Chondrocyte (in vitro differentiated cells): ENCODE results near the gene CSTPP1. TPM values are rescaled to one million over a fixed set of nuclear protein-coding genes. Genes with fewer than 3 reads are reported as not detected.

ENCODE experiments used
- DNase-seq: peaks from one replicate; pipeline ENCODE4 v3.0.0; 2021; ENCODE audit warnings: mixed read lengths, low spot score
- H3K27ac Mint-ChIP-seq: one replicate; pipeline ENCODE4 v1.8.0; 2021; ENCODE audit warnings: mild to moderate bottlenecking, moderate library complexity, mixed read lengths; ENCODE audit not compliant: unreplicated experiment
- H3K27me3 Mint-ChIP-seq: 2 replicates; pipeline ENCODE4 v1.8.0; 2021; ENCODE audit warnings: low read depth, mixed read lengths
- H3K36me3 Mint-ChIP-seq: 2 replicates; pipeline ENCODE4 v1.8.0; 2021; ENCODE audit warnings: low read depth, mixed read lengths
- H3K4me1 Mint-ChIP-seq: 2 replicates; pipeline ENCODE4 v1.8.0; 2021; ENCODE audit warnings: low read depth, mild to moderate bottlenecking, mixed read lengths
- H3K4me3 Mint-ChIP-seq: one replicate; pipeline ENCODE4 v1.8.0; 2021; ENCODE audit warnings: mild to moderate bottlenecking, moderate library complexity, mixed read lengths; ENCODE audit not compliant: unreplicated experiment
- H3K9me3 Mint-ChIP-seq: 2 replicates; pipeline ENCODE4 v1.8.0; 2021; ENCODE audit warnings: low read depth, mixed read lengths
- total RNA-seq: library from RNA; stranded (reverse); gene quantifications from 3 replicates; pipeline ENCODE4 v1.2.1, GENCODE V29; 2021
- TF ChIP-seq, protein P1 (sequence below): fragments of 200-600 bp; sonication (generic); IDR thresholded peaks from 2 replicates; pipeline ENCODE4 v1.5.0; 2021; ENCODE audit warnings: antibody characterized with exemption, mild to moderate bottlenecking, moderate library complexity

Gene CSTPP1
- total RNA-seq, 1 donor from 2014 or later, result 19.6 TPM

DNA sequence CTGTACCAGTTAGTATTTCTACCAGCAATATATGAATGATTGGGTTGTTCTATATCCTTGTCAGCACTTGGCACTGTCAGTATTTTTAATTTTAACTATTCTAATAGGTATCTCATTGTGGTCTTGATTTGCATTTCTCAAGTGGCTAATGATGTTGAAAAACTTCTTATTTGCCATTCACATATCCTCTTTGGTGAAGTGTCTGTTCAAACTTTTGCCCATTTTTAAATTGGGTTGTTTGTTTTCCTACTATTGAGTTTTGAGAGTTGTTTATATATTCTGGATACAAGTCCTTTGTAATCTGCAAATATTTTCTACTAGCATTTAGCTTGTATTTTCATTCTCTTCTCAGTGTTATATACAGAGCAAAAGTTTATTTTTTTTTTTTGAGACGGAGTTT, 82.1 kb downstream of the CSTPP1 start:
- DNase-seq, result no peak
- Mint-ChIP-seq H3K27ac (peak overlapping the region; percentile 69), H3K4me3 (no peak overlapping the region), H3K36me3 (peaks cover 2% of the 10 kb centered on the region), H3K9me3 (no peaks in the 10 kb centered on the region), H3K27me3 (no peaks in the 10 kb centered on the region), H3K4me1 (peaks cover 2% of the 10 kb centered on the region)
- TF ChIP-seq, protein P1, sequence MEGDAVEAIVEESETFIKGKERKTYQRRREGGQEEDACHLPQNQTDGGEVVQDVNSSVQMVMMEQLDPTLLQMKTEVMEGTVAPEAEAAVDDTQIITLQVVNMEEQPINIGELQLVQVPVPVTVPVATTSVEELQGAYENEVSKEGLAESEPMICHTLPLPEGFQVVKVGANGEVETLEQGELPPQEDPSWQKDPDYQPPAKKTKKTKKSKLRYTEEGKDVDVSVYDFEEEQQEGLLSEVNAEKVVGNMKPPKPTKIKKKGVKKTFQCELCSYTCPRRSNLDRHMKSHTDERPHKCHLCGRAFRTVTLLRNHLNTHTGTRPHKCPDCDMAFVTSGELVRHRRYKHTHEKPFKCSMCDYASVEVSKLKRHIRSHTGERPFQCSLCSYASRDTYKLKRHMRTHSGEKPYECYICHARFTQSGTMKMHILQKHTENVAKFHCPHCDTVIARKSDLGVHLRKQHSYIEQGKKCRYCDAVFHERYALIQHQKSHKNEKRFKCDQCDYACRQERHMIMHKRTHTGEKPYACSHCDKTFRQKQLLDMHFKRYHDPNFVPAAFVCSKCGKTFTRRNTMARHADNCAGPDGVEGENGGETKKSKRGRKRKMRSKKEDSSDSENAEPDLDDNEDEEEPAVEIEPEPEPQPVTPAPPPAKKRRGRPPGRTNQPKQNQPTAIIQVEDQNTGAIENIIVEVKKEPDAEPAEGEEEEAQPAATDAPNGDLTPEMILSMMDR, result no peak

DNA sequence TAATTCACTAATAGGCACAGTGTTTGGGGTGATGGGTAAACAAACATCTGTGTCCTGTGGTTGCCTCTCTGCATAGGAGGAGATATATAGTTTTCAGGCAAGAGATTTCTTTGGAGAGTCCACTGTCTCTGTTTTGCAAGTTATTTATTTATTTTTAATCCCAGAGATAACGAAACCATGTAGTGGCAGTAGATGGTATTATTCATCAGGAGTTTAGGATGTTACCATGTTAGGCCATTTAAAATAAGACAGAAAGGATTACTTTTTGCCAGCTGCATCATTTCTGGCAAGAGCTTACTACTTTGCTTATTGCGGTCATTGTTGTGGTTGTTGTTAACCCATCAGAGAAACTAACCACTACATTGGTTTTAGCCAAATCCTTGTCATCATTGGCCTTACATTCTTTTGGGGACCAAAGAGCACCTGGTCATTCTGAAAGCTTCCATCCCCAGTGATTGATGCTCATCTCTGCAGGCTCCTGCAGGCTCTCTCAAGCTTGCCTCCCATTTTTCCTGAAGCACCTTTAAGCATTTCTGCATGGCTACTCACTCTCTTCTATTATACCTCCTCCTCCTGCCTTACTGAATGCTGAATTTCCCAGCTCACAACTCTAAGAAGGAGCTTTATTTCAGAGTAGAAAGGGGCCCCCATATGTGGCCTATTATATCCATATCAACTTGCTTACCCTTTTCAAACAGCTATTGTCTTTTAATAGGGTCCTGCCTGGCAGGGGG, 84.4 kb downstream of the CSTPP1 start:
- Mint-ChIP-seq H3K36me3 (peaks cover 2% of the 10 kb centered on the region), H3K27ac (no peak overlapping the region)

DNA sequence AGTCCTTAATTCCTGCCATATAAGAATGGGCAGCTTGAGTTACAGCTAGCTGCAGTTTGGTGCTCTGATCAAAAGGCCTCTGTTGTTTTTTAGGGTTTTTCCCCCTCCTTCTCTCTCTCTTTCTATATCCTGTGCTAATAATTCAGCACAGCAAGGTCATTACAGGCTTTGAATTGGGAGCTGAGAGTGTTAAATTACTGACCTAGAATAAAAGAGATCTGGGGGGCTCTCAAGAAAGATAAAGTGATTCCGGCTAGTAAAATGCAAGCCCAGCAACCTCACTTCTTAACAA, 84.9 kb downstream of the CSTPP1 start:
- Mint-ChIP-seq H3K27me3 (no peaks in the 10 kb centered on the region), H3K4me1 (peaks cover 2% of the 10 kb centered on the region), H3K27ac (no peak overlapping the region), H3K9me3 (no peaks in the 10 kb centered on the region), H3K4me3 (no peak overlapping the region), H3K36me3 (peaks cover 2% of the 10 kb centered on the region)
- TF ChIP-seq, protein P1, result no peak
- no peak for DNase-seq

More for the DNA sequence above, 84.4 kb downstream of the CSTPP1 start:
- no peaks in the 10 kb centered on the region for H3K9me3 Mint-ChIP-seq
- DNase-seq, result no peak
- TF ChIP-seq, protein P1, result no peak
- no peak overlapping the region for H3K4me3 Mint-ChIP-seq
- H3K27me3 Mint-ChIP-seq, result no peaks in the 10 kb centered on the region
- H3K4me1 Mint-ChIP-seq, result peaks cover 2% of the 10 kb centered on the region

DNA sequence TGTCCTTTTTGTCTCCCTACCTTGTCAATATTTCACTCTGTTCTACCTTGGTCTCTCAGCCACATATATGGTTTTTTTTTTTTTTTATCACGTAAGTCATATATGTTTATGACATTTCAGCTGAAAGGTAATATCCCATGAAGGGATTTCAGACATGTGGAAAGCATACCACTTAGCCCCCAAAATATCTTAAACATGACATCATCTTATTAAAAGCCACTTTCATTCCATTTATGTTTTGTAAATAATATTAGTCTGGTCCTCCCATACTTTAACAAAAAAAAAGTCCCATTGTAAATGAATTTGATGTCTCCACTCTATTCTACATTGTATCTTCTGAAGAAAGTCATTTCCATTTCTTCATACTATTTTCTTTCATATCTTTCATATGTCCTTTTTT, 85.4 kb downstream of the CSTPP1 start:
- Mint-ChIP-seq H3K4me3 (no peak overlapping the region), H3K9me3 (no peaks in the 10 kb centered on the region), H3K27ac (no peak overlapping the region), H3K4me1 (peaks cover 2% of the 10 kb centered on the region), H3K27me3 (no peaks in the 10 kb centered on the region), H3K36me3 (peaks cover 2% of the 10 kb centered on the region)
- no peak for DNase-seq
- TF ChIP-seq, protein P1, result no peak

DNA sequence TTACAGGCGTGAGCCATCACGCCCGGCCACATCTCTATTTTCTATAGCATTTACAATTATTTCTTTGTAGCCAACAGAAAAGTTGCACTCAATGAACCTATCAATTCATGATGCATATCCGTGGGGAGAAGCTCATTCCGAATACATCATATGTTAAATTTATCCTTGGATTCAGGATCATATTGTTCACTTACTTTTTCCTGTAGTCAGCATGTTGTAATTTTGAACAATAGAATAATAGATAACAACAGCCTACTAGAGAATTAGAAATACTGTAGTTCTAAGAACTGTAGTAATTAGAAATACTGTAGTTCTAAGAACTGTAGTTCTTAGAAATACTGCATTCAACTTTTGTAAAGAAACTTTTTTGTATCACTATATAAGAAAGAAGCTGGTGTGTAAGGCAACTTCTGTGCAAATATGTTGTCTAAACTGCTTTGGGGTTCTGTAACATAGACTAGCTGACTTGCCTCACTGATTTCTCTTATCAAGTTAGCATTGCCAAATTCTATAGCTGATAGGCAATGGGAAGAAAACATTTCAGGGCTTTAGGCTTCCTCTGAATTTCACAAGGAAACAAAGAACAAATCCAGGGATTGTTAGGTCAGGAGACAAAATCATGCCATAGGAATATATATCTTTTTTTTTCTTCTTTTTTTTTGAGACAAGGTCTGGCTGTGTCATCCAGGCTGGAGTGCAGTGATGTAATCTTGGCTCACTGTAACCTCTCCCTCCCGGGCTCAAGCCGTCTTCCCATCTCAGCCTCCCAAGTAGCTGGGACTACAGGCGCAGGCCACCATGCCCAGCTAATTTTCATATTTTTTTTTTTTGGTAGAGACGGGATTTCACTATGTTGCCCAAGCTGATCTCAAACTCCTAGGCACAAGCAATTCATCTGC, 91.9 kb downstream of the CSTPP1 start:
- DNase-seq, result no peak
- no peaks in the 10 kb centered on the region for H3K27me3 Mint-ChIP-seq
- H3K27ac Mint-ChIP-seq, result no peak overlapping the region
- H3K36me3 Mint-ChIP-seq, result peaks cover under 1% of the 10 kb centered on the region
- no peak overlapping the region for H3K4me3 Mint-ChIP-seq
- H3K4me1 Mint-ChIP-seq, result no peaks in the 10 kb centered on the region
- no peaks in the 10 kb centered on the region for H3K9me3 Mint-ChIP-seq
- TF ChIP-seq, protein P1, result no peak
